Thyroid gland (tissue), 4 donors: ENCODE measurements around the gene SORD. TPM values are rescaled to one million over a fixed set of nuclear protein-coding genes. Genes with fewer than 3 reads are reported as not detected.
"Not testable (repeated sequence)": the region's sequence is repeated elsewhere in the genome, so short reads cannot be mapped to it uniquely, and the experiment has no call there.

Experiments
- DNase-seq, 2 donors: peaks; one replicate each; pipeline ENCODE4 v3.0.0-alpha.2; 2019
- H3K27ac ChIP-seq, 3 donors: fragments of 200-600 bp; sonication (generic); 1 replicate in 2 of 3; 2 replicates in 1 of 3; pipeline ENCODE4 v1.5.1; 2016 to 2019; ENCODE audit warnings: mild to moderate bottlenecking in 1 of 3, moderate library complexity in 1 of 3
- H3K27me3 ChIP-seq: fragments of 200-600 bp; sonication (generic); one replicate; pipeline ENCODE4 v1.5.1; 2019
- H3K36me3 ChIP-seq, 2 donors: fragments of 200-600 bp; sonication (generic); one replicate each; pipeline ENCODE4 v1.5.1; 2016 to 2019
- H3K4me1 ChIP-seq, 2 donors: fragments of 200-600 bp; sonication (generic); one replicate each; pipeline ENCODE4 v1.5.1; 2017 to 2019
- H3K4me3 ChIP-seq, 3 donors: fragments of 200-600 bp; sonication (generic); replicated peaks in 1 of 3; 1 replicate in 2 of 3; 2 replicates in 1 of 3; pipeline ENCODE4 v1.5.1; 2016; ENCODE audit warnings: mild to moderate bottlenecking in 1 of 3
- H3K9me3 ChIP-seq: fragments of 200-600 bp; sonication (generic); one replicate; pipeline ENCODE4 v1.5.1; 2017
- POLR2A ChIP-seq, 2 donors: fragments of 450-650 bp; IDR thresholded peaks; one replicate each; pipeline ENCODE4 v1.6.1; 2017; ENCODE audit warnings: antibody characterized with exemption in 2 of 2, mild to moderate bottlenecking in 2 of 2, moderate library complexity in 1 of 2
- WGBS, 2 donors: methylation state at CpG; one replicate each; pipeline ENCODE4 v1.1.5; 2017; 5-methylcytosine and 5-hydroxymethylcytosine counted together
- intact Hi-C: fragments of 100-400 bp; cut with DNase I; formaldehyde crosslinking; loops from one replicate; pipeline ENCODE4 v1.15.1; 2023
- total RNA-seq, 4 donors: library from RNA; depleted of rRNA; stranded (reverse); fragments of >200 nt; gene quantifications; one replicate each; pipeline ENCODE4 v1.2.3, GENCODE V29; 2016
- TF ChIP-seq, protein P1 (sequence below), 6 experiments: fragments of 200-600 bp in 3 of 6; fragments of 450-650 bp in 3 of 6; sonication (generic) in 3 of 6; IDR thresholded peaks; one replicate each; pipeline ENCODE4 v1.5.1; 2016 to 2019; ENCODE audit warnings: antibody characterized with exemption in 6 of 6, mild to moderate bottlenecking in 2 of 6, inconsistent platforms in 1 of 6, moderate library complexity in 1 of 6

The SORD gene
- total RNA-seq, 4 donors from 2014 or later: 241 to 831 (median 477) TPM

DNA sequence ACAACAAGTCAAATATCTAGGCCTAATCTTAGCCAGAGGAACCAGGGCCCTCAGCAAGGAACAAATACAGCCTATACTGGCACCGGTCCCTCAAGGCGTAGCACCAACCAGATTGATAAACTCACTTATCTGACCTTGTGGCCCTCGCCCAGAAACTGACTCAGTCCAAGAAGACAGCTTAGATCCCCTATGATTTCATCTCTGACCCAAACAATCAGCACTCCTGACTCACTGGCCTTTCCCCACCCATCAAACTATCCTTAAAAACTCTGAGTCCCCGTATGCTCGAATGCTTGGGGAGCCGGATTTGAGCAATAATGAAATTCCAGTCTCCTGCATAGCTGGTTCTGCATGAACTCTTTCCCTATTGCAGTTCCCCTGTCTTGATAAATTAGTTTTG, 1.6 kb upstream of the SORD start:
- WGBS, 2 donors: 67 to 68% methylated on average over 6 of the region's 6 CpGs
- no peak for TF ChIP-seq POLR2A (IDR thresholded peaks at IDR 0.05)
- TF ChIP-seq, protein P1, sequence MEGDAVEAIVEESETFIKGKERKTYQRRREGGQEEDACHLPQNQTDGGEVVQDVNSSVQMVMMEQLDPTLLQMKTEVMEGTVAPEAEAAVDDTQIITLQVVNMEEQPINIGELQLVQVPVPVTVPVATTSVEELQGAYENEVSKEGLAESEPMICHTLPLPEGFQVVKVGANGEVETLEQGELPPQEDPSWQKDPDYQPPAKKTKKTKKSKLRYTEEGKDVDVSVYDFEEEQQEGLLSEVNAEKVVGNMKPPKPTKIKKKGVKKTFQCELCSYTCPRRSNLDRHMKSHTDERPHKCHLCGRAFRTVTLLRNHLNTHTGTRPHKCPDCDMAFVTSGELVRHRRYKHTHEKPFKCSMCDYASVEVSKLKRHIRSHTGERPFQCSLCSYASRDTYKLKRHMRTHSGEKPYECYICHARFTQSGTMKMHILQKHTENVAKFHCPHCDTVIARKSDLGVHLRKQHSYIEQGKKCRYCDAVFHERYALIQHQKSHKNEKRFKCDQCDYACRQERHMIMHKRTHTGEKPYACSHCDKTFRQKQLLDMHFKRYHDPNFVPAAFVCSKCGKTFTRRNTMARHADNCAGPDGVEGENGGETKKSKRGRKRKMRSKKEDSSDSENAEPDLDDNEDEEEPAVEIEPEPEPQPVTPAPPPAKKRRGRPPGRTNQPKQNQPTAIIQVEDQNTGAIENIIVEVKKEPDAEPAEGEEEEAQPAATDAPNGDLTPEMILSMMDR (IDR thresholded peaks at IDR 0.05): no peak
- intact Hi-C loops: no loop called here
- DNase-seq: peak in 1 of 2 donors; percentile 21
- H3K4me1 ChIP-seq: peaks cover 5 to 20% of the 10 kb centered on the region in 2 donors
- H3K27ac ChIP-seq: peak overlapping the region in 1 of 3 donors; percentile 33
- H3K4me3 ChIP-seq: no peak overlapping the region
- no peaks in the 10 kb centered on the region for H3K27me3 ChIP-seq
- H3K36me3 ChIP-seq: no peaks in the 10 kb centered on the region
- H3K9me3 ChIP-seq: no peaks in the 10 kb centered on the region

DNA sequence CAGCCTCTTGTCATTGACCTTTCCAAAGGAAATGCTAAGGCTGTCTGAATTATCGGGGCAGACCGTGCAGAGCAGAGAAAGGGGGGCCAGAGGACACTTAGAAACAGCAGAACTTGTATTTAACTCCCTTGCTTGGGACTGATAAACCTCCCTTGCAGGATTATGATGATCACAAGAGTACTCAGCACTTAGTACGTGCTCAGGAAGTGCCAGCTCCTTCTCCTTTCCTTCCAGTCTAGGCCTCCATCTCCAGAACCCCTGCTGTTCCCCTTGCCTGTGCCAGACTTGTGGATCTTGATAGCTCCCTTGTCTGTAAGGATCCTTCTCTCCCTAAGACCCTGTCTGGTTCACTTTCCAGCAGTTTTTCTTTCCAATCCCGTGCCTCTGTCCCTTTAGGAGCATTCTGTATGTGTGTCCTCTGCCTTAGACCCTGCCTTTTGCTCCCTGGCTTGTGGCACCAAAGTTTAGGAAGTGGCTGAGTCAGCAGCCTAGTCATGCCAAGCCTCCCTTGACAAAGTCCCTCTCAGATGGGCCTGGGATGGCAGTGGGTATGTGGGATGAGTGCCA, 747 bp downstream of the SORD start:
- Histone ChIP-seq H3K36me3 (no peaks in the 10 kb centered on the region), H3K4me1 (peaks cover 23 to 34% of the 10 kb centered on the region in 2 donors), H3K27me3 (no peaks in the 10 kb centered on the region), H3K9me3 (no peaks in the 10 kb centered on the region), H3K27ac (peak overlapping the region; percentile 71 to 86 (median 84)), H3K4me3 (peak overlapping the region; percentile 76 to 88 (median 82))
- intact Hi-C loops: no loop called here
- DNase-seq: peak; percentile 58
- TF ChIP-seq POLR2A (IDR thresholded peaks at IDR 0.05): no peak
- 5 to 11% methylated on average over 4 of the region's 4 CpGs for WGBS, 2 donors

DNA sequence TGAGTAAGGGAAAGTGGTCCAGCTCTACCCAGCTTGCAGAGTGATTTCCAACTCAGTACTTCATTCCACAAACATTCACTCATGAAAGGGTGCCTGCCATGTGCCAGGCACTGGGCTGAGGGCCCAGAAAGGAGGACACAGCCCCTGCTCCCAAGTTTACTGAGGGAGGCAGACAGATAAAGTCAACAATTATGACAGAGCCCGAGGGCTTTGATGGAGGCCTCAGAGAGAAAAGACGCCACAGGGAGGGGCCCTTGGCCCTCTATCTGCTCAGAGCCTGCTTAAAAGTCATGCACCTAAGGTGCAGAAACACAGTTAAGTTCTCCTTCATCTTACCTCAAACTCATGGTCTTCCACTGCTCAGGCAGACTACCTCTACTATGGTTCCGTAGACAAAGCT, 1.7 kb downstream of the SORD start:
- TF ChIP-seq POLR2A (IDR thresholded peaks at IDR 0.05): peak in 1 of 2 donors; percentile 11
- H3K27me3 ChIP-seq, intact Hi-C loops, H3K9me3 ChIP-seq, H3K36me3 ChIP-seq: not testable (repeated sequence)
- peak in 1 of 2 donors; percentile 23 for DNase-seq
- Histone ChIP-seq H3K27ac (peak overlapping the region; percentile 60 to 78 (median 74)), H3K4me3 (peak overlapping the region in 1 of 3 donors; percentile 2), H3K4me1 (peaks cover 29 to 40% of the 10 kb centered on the region in 2 donors)
- 32 to 78% methylated on average over 1 to 3 of the region's 3 CpGs for WGBS, 2 donors

DNA sequence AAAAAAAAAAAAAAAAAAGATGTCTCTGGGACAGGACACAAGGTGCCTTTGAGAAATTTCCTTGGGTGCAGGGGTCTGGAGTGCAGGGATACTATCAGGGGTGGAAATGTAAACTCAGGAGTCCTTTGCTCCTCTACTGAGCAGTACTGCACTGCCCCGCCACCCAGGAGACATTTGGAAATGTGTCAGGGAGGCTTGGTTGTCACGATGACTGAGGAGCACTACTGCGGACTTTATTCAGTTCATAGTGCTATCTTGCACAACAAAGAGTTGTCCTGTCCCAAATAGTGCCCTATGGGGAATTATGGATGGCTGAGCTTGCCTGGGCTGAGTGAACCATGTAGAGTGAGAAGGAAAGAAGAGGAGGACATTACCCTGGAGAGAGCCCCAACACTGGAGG, 2.6 kb downstream of the SORD start:
- H3K4me1 ChIP-seq: peaks cover 37 to 43% of the 10 kb centered on the region in 2 donors
- H3K36me3 ChIP-seq, H3K9me3 ChIP-seq, H3K27me3 ChIP-seq, intact Hi-C loops: not testable (repeated sequence)
- DNase-seq: peak in 1 of 2 donors; percentile 32
- WGBS, 2 donors: 34 to 65% methylated on average over 3 of the region's 3 CpGs
- peak overlapping the region; percentile 50 to 78 (median 74) for H3K27ac ChIP-seq
- H3K4me3 ChIP-seq: peak overlapping the region in 1 of 3 donors; percentile 2

DNA sequence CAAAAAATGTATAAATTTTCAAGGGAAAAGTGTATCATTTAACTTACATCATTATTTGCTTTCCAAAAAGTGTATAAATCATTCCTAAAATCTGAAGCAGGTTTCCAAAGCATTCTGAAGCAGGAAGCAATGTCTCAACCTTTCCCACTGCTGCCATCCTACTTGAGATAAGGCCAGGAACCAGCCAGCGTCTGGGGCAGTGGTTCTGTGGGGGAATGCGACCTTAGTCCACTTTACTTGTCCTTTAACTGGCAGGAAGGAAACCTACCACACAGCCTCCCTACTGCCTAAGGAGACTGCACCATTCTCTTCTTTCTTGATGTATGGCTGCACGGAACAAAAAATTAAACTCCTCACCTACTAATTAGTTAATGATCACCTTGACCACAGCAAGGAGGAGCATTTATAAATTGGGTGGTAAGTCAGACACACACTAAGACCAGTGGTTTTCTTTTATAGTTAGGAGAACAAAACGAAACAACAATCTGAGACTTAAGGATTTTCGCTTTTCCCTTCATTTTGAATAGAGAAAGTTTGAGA, 3.7 kb downstream of the SORD start:
- intact Hi-C loops: no loop called here
- WGBS, 2 donors: 64 to 70% methylated on average over 5 of the region's 5 CpGs
- no peaks in the 10 kb centered on the region for H3K9me3 ChIP-seq
- peaks cover 0 to 6% of the 10 kb centered on the region in 2 donors for H3K36me3 ChIP-seq
- H3K4me1 ChIP-seq: peaks cover 37 to 45% of the 10 kb centered on the region in 2 donors
- H3K27me3 ChIP-seq: no peaks in the 10 kb centered on the region
- H3K4me3 ChIP-seq: no peak overlapping the region
- DNase-seq: peak in 1 of 2 donors; percentile 29
- H3K27ac ChIP-seq: peak overlapping the region; percentile 41 to 59 (median 50)
- TF ChIP-seq POLR2A (IDR thresholded peaks at IDR 0.05): no peak
- TF ChIP-seq, protein P1 (IDR thresholded peaks at IDR 0.05): no peak

DNA sequence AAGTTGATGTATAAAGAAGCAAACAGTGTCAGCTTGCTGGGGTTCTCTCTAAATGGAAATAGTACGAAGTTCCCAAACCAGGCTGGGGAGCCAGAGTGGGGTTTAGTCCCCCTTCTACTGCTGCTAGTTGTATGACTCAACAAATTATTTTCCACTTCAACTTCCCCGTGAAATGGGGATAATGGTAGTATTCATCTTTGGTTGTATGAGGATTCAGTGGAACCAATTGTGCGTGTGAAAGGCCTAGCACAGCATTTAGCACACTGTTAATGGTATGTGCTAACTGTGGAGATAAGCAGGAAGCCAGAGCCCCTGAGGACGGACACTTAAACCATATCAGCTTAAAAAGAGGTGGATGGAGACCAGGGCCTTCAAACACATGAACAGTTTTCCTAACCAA, 4.2 kb downstream of the SORD start:
- Histone ChIP-seq H3K4me3 (no peak overlapping the region), H3K27ac (peak overlapping the region; percentile 41 to 59 (median 50)), H3K4me1 (peaks cover 32 to 43% of the 10 kb centered on the region in 2 donors), H3K36me3 (peaks cover 0 to 6% of the 10 kb centered on the region in 2 donors), H3K27me3 (no peaks in the 10 kb centered on the region), H3K9me3 (no peaks in the 10 kb centered on the region)
- no peak for TF ChIP-seq POLR2A (IDR thresholded peaks at IDR 0.05)
- TF ChIP-seq, protein P1 (IDR thresholded peaks at IDR 0.05): no peak
- intact Hi-C loops: no loop called here
- DNase-seq: no peak
- WGBS, 2 donors: 80 to 86% methylated on average over 4 of the region's 4 CpGs
